GM18873 (cell line): ENCODE results near the gene FOS.

ENCODE experiments used
- ATAC-seq: cut with Tn5 transposase; IDR thresholded peaks from one replicate; pipeline ENCODE4 v1.9.1; 2021; ENCODE audit warnings: mild to moderate bottlenecking, moderate library complexity, moderate number of reproducible peaks; ENCODE audit not compliant: unreplicated experiment, low FRiP score

Gene FOS

GRCh38 chr14:75249958-75250336, 28.7 kb upstream of the FOS start:
- no peak for ATAC-seq

- ATAC-seq = no peak
These were observed 27.8 kb upstream of the FOS start for GRCh38 chr14:75250800-75251199.

- ATAC-seq = no peak
These were observed 26.3 kb upstream of the FOS start for GRCh38 chr14:75252254-75252837.

GRCh38 chr14:75254381-75254822, 24.2 kb upstream of the FOS start:
- ATAC-seq = no peak

GRCh38 chr14:75254901-75255584, 23.6 kb upstream of the FOS start:
- ATAC-seq = no peak

GRCh38 chr14:75258079-75258802, 20.4 kb upstream of the FOS start:
- no peak for ATAC-seq

GRCh38 chr14:75258803-75259509, 19.7 kb upstream of the FOS start:
- ATAC-seq = peak; percentile 94

GRCh38 chr14:75259510-75259855, 19.1 kb upstream of the FOS start:
- ATAC-seq = no peak

- no peak for ATAC-seq
These were observed 18.4 kb upstream of the FOS start for GRCh38 chr14:75260025-75260763.

- ATAC-seq = no peak
These were observed 16.8 kb upstream of the FOS start for GRCh38 chr14:75261820-75262219.

GRCh38 chr14:75262641-75263040, 16.0 kb upstream of the FOS start:
- no peak for ATAC-seq

- no peak for ATAC-seq
These were observed 14.6 kb upstream of the FOS start for GRCh38 chr14:75264036-75264435.

- no peak for ATAC-seq
These were observed 11.4 kb upstream of the FOS start for GRCh38 chr14:75267141-75267721.

- ATAC-seq = no peak
These were observed 9.7 kb upstream of the FOS start for GRCh38 chr14:75268633-75269550.

GRCh38 chr14:75271514-75271913, 7.1 kb upstream of the FOS start:
- no peak for ATAC-seq

GRCh38 chr14:75273272-75274049, 5.2 kb upstream of the FOS start:
- ATAC-seq = no peak

- ATAC-seq = no peak
These were observed 4.4 kb upstream of the FOS start for GRCh38 chr14:75274050-75274898.
